GM18502 (cell line): Measurements from ENCODE around the gene DIP2A.
"Not testable (repeated sequence)": the region's sequence is repeated elsewhere in the genome, so short reads cannot be mapped to it uniquely, and the experiment has no call there.

ENCODE experiments used
- ATAC-seq: cut with Tn5 transposase; IDR thresholded peaks from one replicate; pipeline ENCODE4 v1.9.1; 2021; ENCODE audit warnings: mild to moderate bottlenecking; ENCODE audit not compliant: unreplicated experiment, poor library complexity

Gene DIP2A

DNA sequence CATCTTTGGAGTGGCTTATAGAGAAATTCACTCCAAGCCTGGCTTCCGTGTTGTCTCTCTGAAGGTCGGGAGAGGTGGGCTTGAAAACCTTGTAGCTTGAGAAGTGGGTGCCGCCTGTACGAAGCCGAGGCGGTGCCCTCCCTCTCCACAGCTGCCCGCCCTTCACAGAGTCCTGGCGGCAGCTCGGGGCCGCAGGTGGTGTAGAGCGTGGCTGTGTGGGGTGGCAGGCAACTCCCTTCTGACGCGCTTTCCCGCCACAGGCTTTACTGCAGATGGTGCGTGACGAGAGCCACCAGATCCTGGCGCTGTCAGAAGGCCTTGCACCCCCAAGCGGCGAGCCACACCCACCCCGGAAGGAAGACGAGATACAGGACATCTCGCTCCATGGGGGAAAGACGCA lies 33.1 kb upstream of the DIP2A start:
- ATAC-seq, result no peak

DNA sequence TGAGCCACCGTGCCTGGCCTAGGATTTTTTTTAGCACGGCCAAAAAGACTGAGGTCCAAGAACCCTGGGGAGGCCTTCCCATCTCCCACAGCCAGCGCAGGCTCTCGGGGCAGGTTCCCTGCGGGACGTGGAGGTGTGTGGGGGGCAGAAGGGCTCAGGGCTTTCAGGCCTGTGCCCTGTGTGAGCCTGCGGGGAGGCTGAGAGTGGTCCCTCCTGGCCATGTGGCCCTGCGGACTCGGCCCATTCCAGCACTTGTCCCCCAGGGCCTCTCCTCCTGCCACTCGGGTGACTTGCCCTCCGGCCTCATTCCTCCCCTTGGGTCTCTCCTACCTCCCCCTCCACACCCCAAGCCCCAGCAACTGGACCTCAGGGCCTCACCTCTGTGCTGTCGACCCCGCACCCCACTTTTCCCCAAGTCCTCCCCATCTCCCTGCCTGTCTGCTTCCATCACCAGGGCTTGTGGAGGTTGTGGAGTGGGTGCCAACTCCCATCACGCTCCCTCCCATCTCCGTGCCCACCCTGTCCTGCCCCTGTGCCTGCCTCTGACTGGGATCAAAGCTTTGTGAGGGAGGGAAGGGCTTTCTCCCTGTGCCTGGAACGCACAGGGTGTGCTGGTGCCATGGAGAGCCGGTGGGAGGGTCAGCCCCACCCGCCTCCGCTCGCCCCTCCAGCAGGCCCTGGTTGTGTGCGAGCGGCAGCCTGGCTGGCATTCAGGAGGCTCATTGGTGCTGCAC lies 32.2 kb upstream of the DIP2A start:
- ATAC-seq, result no peak

DNA sequence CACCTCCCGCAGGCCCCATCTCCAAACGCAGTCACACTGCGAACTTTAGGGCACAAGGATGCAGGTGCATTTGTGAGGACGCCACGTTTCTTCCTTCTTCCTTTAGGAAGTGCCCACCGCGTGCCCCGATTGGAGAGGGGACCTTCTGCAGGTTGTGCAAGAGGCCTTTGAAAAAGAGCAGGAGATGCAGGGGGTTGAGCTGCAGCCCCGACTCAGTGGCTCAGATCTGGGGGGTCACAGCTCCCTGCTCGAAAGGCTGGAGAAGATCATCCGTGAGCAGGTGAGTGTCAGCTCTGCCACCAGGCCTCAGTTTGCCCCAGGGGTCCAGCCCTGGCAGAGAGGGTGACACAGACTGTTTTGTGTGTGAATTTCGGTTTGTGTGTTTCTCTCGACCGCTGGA lies 31.2 kb upstream of the DIP2A start:
- no peak for ATAC-seq

DNA sequence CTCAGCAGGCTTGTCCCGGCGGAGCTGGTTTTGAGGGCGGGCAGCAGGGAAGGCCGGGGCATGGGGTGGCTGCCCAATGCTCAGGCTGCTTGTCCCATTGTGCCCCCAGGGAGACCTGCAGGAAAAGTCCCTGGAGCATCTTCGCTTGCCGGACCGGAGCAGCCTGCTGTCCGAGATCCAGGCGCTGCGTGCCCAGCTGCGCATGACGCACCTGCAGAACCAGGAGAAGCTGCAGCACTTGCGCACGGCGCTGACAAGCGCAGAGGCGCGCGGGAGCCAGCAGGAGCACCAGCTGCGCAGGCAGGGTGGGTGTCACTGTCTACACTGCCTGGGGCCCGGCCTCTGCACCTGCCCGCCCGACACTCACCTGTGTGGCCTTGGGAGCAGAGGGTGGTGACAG lies 30.4 kb upstream of the DIP2A start:
- ATAC-seq, result no peak

DNA sequence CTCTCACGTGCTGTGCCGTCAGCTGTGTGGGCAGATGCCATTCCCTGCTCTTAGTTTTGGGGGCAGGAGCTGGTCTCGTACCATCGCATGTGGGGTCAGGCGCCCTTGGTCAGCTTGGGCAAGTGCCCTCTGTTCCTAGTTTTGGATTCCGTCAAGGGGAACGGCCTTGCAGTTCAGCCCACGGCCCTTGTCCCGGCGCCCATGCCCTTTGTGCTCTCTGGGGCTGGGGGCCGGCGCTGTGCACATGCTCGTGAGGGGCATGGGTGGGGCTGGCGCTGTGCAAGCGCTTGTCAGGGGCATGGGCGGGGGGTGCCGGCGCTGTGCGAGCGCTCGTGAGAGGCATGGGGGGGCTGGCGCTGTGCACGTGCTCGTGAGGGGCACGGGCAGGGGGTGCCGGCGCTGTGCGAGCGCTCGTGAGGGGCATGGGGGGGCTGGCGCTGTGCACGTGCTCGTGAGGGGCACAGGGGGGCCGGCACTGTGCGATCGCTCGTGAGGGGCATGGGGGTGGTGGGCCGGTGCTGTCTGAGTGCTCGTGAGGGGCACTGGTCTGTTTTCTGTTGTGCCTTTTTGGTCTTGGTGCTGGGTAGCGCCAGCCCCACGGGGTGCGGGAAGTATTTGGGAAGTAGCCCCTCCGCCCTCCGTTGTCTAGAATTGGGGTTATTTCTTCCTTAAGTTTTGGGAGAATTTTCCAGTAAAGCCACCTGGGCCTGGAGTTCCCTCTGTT lies 29.5 kb upstream of the DIP2A start:
- no peak for ATAC-seq

DNA sequence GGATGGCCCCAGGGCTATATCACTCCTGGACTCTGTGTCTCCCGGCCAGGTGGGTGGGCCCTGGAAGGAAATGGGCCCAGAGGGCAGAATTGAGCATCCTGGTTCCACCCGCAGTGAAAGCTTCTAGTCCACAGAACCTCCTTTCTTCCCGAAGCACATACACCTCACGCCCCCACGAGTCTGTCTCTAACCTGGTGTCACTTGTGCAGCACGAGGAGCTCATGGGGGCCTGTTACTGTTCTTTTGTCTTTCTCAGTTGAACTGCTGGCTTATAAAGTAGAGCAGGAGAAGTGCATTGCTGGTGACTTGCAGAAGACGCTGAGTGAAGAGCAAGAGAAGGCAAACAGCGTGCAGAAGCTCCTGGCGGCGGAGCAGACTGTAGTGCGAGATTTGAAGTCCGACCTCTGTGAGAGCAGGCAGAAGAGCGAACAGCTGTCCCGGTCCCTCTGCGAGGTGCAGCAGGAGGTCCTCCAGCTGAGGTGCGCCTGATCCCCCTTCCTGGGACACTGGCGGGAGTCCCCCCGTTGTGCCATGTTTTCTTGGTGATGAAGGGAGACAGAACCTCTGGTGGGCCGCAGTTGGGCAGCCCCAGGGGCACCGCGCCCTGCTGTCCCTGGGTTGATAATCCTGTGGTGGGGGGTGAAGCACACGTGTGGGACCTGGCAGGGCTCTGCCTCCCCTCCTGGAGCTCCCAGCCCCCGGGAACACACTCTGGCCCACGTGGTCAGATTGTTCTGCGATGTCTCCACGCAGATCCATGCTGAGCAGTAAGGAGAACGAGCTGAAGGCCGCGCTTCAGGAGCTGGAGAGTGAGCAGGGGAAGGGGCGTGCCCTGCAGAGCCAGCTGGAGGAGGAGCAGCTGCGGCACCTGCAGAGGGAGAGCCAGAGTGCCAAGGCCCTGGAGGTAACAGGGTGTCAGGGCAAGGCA lies 28.7 kb upstream of the DIP2A start:
- ATAC-seq, result no peak

DNA sequence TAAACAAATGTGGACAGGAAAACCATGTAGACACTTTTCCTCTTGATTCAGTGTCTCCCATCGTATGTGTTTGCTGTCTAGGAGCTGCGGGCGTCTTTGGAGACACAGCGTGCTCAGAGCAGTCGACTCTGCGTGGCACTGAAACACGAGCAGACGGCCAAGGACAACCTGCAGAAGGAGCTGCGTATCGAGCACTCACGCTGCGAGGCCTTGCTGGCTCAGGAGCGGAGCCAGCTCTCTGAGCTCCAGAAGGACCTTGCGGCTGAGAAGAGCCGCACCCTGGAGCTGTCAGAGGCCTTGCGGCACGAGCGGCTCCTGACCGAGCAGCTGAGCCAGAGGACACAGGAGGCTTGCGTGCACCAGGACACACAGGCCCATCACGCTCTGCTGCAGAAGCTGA lies 27.2 kb upstream of the DIP2A start:
- no peak for ATAC-seq

DNA sequence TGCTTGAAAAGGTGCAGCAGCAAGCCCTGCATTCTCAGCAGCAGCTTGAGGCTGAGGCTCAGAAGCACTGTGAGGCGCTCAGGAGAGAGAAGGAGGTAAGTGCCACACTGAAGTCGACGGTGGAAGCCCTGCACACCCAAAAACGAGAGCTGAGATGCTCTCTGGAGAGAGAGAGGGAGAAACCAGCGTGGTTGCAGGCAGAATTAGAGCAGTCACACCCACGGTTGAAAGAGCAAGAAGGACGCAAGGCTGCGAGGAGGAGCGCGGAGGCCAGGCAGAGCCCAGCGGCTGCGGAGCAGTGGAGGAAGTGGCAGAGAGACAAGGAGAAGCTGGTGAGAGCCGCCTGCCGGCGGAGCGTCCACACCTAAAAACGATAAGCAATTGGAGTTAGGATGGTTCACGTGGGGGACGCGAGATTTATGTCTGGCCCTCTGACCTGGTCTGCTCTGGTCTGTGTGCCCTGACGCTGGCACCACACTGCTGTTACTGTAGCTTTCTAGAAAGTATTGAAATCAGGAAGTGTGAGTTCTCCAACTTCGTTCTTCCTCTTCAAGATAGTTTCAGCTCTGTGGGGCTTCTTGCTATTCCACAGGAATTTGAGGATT lies 26.7 kb upstream of the DIP2A start:
- ATAC-seq, result no peak

DNA sequence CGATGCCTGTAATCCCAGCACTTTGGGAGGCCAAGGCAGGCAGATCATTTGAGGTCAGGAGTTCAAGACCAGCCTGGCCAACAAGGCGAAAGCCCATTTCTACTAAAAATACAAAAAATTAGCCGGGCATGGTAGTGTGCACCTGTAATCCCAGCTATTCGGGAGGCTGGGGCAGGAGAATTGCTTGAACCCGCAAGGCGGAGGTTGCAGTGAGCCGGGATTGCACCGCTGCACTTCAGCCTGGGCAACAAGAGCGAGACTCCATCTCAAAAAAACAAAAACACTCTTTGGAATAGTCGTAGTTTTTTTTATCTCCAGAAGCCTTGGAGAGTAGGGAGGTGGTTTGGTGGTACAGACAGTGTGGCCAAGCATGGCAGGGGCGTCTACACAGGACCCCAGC lies 25.6 kb upstream of the DIP2A start:
- not testable (repeated sequence) for ATAC-seq

DNA sequence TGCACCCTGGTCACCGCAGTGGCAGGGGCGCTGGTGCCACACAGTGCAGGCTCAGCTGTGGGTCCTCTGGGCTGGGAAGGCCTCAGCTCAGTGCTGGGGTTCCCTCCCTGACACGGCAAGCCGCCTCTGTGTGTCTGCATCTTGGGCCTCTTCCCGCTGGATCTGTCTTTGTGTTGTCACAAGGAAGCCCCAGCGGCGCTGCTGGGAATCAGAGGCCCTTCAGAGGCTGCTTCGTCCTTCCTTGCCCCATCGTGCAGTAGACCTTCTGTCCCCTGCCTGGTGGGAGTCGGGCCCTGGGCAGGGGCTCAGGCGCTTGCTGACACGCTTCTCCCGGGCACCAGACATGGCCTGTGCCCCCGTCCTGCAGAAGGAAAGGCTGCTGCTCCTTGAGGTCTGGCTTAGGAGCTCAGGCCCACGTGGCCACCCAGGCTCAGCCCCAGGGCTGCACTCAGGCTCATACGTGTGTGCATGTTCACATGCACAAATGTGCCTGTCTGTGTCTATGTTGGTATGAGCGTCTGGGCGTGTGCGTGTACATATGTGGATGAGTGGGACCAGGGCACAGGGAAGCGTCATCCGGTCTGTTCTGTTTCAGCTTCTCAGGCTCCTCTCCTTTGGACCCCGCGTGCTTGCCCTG lies 24.3 kb upstream of the DIP2A start:
- no peak for ATAC-seq

DNA sequence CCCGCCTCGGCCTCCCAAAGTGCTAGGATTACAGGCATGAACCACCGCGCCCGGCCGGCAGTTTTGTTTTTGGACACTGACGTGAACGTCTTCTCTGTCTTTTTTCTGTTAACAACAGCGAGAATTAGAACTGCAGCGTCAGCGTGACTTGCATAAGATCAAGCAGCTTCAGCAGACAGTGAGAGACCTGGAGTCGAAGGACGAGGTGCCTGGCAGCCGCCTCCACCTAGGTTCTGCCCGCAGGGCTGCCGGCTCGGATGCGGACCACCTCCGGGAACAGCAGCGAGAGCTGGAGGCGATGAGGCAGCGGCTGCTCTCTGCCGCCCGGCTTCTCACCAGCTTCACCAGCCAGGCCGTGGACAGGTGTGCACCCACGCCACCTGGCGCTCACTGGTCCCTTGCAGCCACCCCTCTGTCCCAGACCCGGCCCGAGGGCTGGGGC lies 22.9 kb upstream of the DIP2A start:
- no peak for ATAC-seq

DNA sequence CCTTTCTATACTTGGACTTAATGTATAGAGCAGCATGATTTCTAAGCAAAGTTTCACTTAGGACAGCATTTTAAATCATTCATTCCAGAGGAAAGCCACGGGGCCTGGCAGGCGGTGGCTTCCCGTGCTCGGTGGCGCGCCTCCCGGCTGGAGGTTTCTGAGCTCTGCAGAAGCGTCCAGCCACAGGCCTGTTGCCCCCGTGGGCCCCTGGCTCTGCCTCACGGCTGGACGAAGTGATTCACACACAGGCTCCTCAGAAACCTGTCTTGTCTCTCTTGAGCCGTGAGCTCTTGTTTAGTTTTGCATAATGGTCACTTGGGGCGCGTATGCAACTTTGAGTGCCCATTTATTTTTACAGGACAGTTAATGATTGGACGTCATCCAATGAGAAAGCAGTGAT lies 22.1 kb upstream of the DIP2A start:
- no peak for ATAC-seq

DNA sequence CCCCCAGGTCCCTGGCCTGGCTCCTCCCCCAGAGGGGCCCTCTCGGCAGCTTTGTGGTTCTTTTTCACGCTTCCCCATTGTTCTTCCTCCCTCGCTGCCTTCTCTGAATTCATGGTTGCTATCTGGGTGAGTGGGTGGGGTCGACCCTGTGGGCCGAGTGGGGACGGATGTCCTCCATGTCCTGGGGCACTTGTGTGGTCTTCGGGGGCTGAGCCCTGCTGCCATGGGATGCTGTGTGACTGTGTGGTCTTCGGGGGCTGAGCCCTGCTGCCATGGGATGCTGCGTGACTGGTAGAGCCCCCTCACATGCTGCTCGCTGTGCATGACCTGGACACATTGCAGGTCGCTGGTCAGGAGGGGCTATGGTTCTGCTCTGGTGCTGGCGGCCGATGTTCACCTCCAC lies 21.6 kb upstream of the DIP2A start:
- ATAC-seq, result no peak

DNA sequence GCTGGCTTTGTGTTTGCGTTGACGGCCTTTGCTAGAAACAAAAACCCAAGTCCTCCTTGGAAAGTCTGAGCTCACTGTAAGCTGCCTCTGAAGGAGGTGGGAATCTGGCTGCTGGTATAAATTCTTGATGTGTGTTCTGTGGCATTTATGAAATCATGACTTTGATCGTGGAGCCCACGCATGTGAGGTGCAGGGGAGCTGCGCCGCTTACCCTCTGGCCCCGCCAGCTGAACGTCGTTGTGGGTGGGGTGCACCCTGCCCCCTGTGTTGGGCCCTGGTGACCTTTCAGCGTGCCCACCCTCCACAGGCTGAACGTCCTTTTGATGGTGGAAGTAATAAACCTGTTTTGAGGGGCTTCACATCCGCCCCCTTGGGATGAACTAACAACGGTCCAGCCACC lies 21.2 kb upstream of the DIP2A start:
- no peak for ATAC-seq

DNA sequence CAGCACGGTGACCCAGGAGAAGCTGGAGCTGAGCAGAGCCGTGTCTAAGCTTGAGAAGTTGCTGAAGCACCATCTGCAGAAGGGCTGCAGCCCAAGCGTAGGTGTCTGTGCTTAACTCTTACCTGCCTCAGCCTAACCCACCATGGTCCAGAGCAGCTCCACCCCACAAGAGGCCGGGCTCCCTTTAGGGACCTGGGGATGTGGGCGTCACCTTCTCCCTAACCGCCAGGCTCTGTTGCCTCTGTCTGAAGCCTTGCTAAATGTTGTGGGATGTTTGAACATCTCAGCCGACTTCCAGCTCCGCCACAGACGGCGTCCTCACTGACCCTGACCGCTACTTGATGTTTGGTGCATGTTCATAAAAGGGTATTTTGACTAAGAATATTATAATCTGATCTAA lies 20.4 kb upstream of the DIP2A start:
- ATAC-seq, result no peak

DNA sequence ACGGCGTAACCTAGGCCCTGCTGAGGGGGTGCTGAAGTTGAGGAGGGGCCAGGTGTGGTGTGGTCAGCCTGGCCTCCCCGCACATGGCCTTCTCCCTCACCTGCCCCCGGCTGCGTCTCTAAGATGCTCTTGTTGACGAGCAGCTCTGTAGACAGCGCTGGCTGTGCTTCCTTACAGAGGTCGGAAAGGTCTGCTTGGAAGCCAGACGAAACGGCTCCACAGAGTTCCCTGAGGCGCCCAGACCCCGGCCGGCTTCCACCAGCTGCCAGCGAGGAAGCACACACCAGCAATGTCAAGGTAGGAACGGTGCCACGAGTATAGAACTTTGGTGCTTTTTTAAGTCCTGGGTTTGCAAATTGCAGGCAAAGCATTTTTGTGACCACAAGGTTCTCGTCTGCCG lies 18.8 kb upstream of the DIP2A start:
- no peak for ATAC-seq

DNA sequence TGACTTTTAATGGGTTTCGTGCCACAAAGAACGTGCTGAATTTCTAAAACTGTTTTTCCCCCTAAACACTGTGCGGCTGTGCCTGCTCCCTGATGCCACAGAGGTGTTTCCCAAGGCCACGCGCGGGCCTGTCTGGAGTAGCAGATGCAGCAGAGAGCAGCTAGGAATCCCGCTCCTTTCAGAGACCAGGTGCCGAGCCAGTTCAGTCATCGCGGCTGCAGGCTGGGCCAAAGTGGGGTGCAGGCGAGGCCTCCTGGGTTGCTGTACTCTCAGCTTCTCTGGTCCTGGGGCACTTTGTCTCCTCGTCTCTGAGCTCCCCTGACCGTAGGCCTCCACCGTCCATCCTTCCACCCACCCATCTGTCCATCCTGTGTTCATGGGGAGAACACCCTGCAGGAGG lies 17.4 kb upstream of the DIP2A start:
- ATAC-seq, result no peak

DNA sequence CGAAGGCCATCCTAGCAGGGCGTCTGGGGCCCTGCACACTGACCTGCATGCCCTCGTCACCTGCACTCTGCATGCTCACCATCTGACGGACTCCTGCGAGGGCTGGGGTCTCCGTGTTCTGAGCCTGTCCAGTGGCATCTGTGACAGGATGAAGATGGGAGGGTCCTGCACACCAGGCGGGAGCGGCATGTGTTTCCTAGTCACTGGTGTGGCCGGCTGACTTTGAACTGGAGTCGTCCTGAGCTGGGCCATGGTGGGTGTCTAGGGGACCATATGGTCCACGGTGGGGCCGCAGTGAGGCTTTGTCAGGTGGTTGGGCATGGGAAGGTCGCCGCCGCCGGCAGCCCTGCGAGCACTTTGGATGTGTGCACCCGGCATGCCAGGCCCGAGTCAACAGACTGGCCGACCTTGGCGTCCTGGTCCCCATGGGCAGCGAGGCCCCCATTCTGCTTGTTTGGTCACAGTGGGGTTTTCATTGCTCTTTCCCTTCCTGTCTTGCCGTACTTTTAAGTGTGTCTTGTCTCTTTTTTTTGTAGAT lies 16.7 kb upstream of the DIP2A start:
- ATAC-seq, result no peak

DNA sequence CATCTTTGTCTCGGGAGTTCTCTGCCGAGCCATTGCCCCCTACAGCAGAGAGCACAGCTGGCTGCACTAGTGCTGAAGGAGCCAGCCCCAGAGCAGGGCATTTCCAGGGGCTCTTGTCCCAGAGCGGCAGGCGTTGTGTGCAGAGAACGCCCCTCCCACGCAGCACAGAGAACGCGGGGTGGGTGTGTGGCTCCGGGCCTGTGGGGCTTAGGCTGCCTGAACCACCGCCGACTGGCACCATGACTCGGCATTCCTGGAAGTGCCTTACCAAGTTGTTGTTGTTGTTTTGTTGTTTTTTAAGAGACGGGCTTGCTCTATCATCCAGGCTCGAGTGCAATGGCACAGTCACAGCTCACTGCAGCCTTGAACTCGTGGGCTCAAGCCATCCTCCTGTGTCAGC lies 15.8 kb upstream of the DIP2A start:
- no peak for ATAC-seq

DNA sequence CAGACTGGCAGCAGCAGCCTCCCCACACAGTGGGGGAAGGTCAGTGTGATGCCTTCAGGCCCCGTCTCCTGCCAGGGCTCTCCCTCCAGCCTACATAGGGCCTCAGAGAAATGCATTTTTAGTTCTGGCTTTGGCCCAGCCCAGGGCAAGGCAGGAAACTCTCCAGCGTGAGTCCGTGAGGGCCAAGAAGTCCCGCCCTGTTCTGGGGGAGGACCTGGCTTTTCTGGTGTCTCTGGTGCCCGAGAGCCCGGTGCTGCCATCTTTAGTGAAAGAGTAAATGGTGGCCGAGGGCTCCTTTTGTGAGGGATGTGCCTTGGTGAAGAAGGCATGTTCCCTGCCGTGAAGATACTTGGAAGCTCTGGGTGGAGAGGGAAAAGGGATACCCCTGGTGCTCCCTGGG lies 14.8 kb upstream of the DIP2A start:
- no peak for ATAC-seq
